SIG-M5 treated with dmso at 0.1 percent for 504 hours (cell line): ENCODE results near the gene WNT2.
"Not testable (repeated sequence)": the region's sequence is repeated elsewhere in the genome, so short reads cannot be mapped to it uniquely, and the experiment has no call there.

ENCODE experiments used
- DNase-seq: peaks from one replicate; lab custom pipeline; 2025; ENCODE audit not compliant: unreplicated experiment; lab: John Stamatoyannopoulos, UW

The WNT2 gene

GRCh38 chr7:117308891-117309290 lies 14.0 kb downstream of the WNT2 start:
- DNase-seq = no peak

DNA sequence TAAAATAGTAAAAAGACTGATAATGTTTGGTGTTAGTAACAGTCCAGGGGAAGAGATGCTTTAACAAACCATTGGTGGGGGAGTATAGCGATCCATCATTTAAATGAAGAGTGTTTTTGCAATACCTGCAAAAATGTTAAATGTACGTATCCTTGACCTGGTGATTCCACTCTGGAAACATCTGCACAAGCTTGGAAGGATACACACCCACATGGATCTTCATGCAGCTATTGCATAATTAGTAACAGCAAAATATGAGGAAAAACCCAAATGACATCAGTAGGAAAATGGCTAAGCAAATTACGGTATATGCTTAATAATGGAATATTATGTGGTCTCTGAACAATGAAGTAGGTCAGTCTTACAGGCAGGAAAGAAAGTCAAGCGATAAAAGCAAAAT lies 20.5 kb downstream of the WNT2 start:
- no peak for DNase-seq

- DNase-seq = not testable (repeated sequence)
Measured at GRCh38 chr7:117300506-117300905, 22.4 kb downstream of the WNT2 start.

GRCh38 chr7:117297606-117298005 lies 25.3 kb downstream of the WNT2 start:
- no peak for DNase-seq

DNA sequence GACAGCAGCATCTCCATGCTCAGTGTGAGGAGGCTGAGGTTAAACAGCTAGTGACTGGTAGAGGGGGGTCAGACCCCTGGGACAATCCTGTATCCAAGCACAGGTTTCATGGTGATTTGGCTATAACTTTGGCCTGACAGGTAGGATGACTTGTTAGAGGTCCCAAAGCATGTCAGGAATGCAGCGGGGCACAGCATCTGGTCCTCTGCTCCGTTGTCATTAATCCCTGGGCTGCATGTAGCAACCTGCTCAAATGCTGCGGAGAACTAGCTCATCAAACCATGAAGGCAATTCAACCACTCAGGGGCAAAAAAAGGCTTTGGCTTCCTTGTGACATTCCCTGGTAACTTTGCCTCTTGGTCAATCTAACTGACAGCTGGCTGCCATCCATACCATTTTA lies 26.8 kb downstream of the WNT2 start:
- no peak for DNase-seq

- DNase-seq = no peak
Measured at GRCh38 chr7:117285826-117286225, 37.0 kb downstream of the WNT2 start.

DNA sequence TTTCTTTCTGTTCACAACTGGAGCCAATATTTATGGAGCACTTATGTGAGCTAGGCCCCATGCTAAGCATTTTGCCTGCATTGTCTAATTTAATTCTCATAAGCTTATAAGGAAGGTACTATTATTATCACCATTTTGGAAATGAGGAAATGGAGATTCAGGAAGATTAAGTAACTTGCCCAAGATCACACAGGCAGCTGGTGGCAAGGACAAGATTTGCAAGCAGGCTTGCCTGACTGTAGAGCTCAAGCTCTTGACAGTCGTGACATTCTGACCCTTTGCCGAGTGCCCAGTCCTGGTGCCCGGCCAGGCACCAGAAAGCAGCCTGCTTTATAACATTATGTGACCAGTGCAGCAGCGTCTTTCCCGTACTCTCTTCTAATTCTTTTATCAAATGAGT lies 38.2 kb downstream of the WNT2 start:
- peak; percentile 5 for DNase-seq

DNA sequence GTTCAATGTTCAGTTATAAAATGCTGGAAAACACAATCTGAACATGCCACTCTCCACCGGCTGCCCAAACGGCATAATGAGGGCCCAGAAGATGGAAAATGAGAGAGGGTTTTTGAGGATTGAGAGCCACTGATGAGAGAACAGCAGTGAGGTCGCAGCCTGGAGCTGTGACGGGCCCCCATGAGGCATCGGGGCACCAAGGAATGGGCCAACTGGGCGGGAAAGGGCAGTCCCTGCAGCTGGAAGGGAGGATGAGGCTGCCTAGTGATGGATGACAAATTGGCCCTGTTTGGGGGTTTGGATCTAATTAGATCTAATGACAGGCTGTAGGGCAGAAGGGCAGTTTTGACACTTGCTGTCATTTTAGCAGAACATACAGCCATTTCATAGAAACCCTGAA lies 39.1 kb downstream of the WNT2 start:
- no peak for DNase-seq

- DNase-seq = no peak
Measured at GRCh38 chr7:117283371-117283770, 39.5 kb downstream of the WNT2 start.

GRCh38 chr7:117282239-117282812 lies 40.5 kb downstream of the WNT2 start:
- no peak for DNase-seq

DNA sequence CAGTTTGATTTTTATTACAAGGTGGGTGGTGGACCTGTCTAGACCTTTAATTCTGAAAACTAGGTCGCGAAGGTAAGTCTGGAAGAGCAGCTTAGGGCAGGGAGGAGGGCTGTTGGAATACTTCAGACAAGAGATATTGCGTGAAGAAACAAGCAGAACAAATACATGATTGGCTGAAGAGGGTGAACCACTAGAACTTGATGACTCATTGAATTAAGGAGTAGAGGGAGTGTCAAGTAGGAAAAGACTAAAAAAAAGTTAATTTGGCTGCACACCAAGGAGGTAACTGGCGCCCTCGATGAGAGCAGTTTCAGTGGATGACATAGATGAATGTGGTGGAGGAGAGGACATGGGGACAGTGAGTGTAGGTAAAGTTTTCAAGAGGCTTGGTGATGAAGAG lies 41.3 kb downstream of the WNT2 start:
- no peak for DNase-seq

GRCh38 chr7:117279931-117280557 lies 42.8 kb downstream of the WNT2 start:
- DNase-seq = no peak

DNA sequence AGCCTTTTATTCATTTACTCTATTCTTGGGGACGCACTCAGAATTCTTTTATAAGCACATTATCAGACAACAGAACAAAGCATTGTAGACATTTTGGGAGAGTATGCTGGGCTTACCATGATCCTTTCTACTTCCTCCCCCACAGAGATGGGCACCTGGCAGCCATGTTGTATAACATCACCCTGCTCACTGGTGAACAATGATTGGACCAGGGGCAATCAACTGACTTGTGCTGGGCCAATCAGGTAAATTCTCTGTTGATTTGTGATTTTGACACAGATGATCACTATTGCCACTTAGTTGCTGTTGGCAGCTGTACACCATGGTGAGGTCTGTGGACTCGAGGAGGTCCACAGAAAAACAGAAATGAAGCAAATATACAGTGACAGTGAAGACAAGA lies 43.7 kb downstream of the WNT2 start:
- DNase-seq = no peak

DNA sequence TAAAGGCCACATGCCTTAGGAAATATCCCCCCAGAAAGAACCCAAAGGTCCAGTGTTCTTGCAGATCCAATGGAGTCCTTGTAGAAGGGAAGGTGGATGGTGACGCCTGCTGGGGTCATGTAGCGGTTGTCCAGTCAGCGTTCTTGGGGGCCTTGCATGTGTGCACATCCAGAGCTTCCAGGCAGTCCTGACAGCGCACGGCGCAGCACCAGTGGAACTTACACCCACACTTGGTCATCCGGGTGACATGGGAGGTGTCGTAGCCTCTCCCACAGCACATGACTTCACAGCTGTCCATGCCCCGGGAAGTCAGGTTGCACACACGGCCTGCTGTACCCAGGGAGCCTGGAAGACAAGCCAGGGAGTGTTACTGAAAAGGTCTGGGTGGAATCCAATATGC lies 44.8 kb downstream of the WNT2 start:
- no peak for DNase-seq

DNA sequence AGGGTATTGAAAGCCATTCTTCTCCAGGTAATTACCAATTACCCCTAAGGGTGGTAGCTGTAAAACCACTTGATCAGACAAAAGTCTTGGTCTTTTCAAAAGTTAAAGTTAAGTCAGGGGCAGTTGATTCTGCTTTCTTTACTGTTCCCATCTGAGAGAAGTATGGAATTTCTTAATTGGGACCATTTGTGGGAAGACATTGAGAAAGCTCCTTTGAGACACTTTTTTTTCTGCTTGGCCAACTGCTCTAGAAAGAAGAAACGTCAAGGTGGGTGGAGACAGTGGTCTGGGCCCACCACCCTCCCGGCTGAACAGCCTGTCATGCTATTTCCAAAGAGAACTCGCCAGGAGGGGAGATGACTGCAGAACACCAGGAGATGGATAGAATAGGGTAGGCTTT lies 45.3 kb downstream of the WNT2 start:
- no peak for DNase-seq

GRCh38 chr7:117274951-117275350 lies 47.9 kb downstream of the WNT2 start:
- no peak for DNase-seq

DNA sequence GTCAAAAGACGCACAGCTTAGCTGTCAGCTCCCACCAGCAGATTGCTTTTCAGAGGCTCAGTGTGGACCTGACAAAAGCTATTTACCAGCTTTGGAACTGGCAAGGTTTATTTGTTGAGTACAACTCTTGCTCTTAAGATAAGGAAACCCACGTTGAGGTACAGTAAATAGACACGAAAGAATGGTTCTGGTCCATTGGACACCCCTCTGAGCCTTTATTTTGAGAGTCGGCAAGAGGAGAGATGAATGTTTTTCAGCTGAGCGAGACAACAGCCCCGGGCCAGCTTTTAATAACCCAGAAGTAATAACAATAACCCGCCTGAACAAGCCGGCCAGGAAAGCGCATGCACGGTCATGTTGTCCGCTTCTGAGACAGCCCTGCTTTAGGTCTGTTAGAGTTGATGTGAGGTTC lies 49.0 kb downstream of the WNT2 start:
- no peak for DNase-seq

DNA sequence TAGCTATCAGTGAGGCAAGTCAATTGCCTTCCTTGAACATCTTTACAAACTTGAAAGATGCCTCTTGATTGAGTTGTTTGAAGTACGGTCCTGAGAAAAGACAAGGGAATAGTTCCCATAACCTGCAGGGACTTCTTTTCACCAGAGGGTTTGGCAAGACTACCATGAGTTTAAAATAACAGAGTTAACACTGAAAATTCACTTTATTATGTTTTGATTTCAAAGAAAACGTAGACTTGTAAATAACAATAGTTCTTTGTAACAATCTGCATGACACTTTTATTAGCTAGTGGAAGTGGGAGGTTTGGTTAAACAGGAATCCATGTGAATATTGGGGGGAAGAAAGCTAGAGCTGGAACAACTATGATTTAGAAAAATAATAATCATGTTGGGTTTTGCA lies 49.5 kb downstream of the WNT2 start:
- DNase-seq = no peak

DNA sequence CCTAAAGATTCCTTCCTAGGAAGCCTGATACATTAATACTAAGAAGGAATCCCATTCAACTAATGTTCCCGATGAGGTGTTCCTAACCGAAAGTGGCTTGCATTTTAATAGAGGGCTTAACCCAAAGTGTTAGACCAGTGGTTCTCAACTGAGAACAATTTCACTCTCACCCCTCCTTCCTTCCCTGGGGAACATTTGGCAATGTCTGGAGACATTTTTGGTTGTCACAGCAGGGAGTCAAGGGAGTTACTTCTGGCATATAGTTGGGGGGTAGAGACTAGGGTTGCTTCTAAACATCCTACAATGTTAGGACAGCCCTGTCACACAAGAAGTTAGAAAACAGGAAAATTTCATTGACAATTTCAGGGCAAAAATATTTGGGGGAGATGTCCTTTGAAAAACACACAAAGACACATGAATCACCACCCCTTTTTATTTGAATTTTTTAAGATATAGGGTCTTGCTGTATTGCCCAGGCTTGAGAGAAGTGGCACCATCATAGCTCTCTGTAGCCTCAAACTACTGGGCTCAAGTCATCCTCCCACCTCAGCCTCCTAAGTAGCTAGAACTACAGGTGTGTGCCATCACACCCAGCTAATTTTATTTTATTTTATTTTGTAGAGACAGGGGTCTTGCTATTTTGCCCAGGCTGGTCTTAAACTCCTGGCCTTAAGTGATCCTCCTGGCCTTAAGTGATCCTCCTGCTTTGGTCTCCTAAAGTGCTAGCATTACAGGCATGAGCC lies 50.7 kb downstream of the WNT2 start:
- no peak for DNase-seq

DNA sequence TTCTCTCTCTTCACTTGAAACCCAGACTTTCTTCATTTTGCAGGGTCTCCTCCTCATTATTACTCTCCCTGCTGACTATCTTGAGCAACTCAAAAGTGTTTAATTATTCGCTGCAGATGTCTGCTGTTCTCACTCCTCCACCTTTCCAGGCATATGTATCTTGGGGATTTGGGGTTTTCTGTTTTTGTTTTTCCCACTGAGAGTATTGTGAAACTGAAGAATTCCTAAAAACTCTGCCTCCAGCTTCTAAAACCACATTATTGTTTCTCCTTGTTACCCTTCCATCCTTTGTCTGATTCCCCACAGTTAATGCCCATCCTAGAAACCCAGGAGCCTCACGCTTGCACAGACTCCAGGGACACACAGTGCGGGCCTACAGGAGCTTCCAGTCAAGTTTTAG lies 51.3 kb downstream of the WNT2 start:
- DNase-seq = no peak

- no peak for DNase-seq
Measured at GRCh38 chr7:117270371-117270770, 52.5 kb downstream of the WNT2 start.

GRCh38 chr7:117269886-117270285 lies 53.0 kb downstream of the WNT2 start:
- no peak for DNase-seq

DNA sequence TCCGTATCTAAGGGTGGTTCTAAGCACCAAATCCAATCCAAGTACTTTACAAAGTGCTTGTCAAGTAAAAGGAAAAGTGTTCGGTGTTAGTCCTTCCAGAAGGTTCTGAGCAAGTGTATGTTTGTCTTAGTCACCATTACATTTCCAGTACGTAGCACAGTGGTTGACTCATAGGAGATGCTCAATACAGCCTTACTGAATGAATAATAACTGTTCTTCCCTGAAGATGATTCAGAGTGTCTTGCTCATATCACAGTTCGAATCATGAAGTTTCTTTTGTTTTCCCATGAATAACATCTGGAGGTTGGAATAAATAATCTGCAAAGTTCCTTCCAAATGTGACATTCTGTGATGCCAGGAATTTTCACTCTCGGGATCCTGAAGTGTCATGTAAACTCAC lies 53.4 kb downstream of the WNT2 start:
- DNase-seq = no peak
